WTC11 (cell line): Measurements from ENCODE around the gene ZIC4. TPM values are rescaled to one million over a fixed set of nuclear protein-coding genes. Genes with fewer than 3 reads are reported as not detected.

Experiments
- ATAC-seq: fragments of 200-7000 bp; cut with Tn5 transposase; 2 replicates; pipeline ENCODE4 v1.10.0; 2021; ENCODE audit warnings: mild to moderate bottlenecking, moderate library complexity
- CTCF ChIA-PET: fragments of 300-600 bp; sonication (Branson Sonifier 250); formaldehyde crosslinking; loops from one replicate; lab custom pipeline; 2021; ENCODE audit warnings: antibody characterized with exemption; lab: Charles Lee
- POLR2A ChIA-PET: fragments of 350-600 bp; sonication (Branson Sonifier 250); formaldehyde crosslinking; loops from one replicate; lab custom pipeline; 2021; ENCODE audit warnings: antibody characterized with exemption; lab: Charles Lee
- DNase-seq: peaks from one replicate; pipeline ENCODE4 v3.0.0; 2021; ENCODE audit warnings: low spot score
- H3K27ac Mint-ChIP-seq: 2 replicates; pipeline ENCODE4 v1.8.0; 2021; ENCODE audit warnings: mixed read lengths
- H3K27me3 Mint-ChIP-seq: 2 replicates; pipeline ENCODE4 v1.8.0; 2021; ENCODE audit warnings: low read depth, mild to moderate bottlenecking, moderate library complexity, mixed read lengths
- H3K36me3 Mint-ChIP-seq: 2 replicates; pipeline ENCODE4 v1.8.0; 2021; ENCODE audit warnings: mixed read lengths
- H3K4me1 Mint-ChIP-seq: 2 replicates; pipeline ENCODE4 v1.8.0; 2022; ENCODE audit warnings: mixed read lengths
- H3K4me3 Mint-ChIP-seq: 2 replicates; pipeline ENCODE4 v1.8.0; 2021; ENCODE audit warnings: mild to moderate bottlenecking, moderate library complexity, mixed read lengths
- H3K9me3 Mint-ChIP-seq: 2 replicates; pipeline ENCODE4 v1.8.0; 2021; ENCODE audit warnings: mixed read lengths
- CBFB ChIP-seq: sonication (generic); formaldehyde crosslinking; IDR thresholded peaks from 2 replicates; pipeline ENCODE4 v1.8.1; 2022; ENCODE audit warnings: mild to moderate bottlenecking, low read depth, missing genetic modification reagents
- FOXP4 ChIP-seq: sonication (generic); formaldehyde crosslinking; IDR thresholded peaks from 2 replicates; pipeline ENCODE4 v1.8.0; 2022; ENCODE audit warnings: mild to moderate bottlenecking, missing genetic modification reagents
- GABPB1 ChIP-seq: sonication (generic); formaldehyde crosslinking; IDR thresholded peaks from 2 replicates; pipeline ENCODE4 v1.8.1; 2023; ENCODE audit warnings: mild to moderate bottlenecking, missing genetic modification reagents
- HMGA2 ChIP-seq: fragments of 250-450 bp; sonication (Bioruptor Pico); IDR thresholded peaks from 2 replicates; pipeline ENCODE4 v1.4.0; 2021; ENCODE audit warnings: mild to moderate bottlenecking, moderate library complexity
- KAT7 ChIP-seq: sonication (generic); formaldehyde crosslinking; IDR thresholded peaks from 2 replicates; pipeline ENCODE4 v1.8.1; 2023; ENCODE audit warnings: missing genetic modification reagents, mild to moderate bottlenecking, borderline replicate concordance
- MAX ChIP-seq: sonication (generic); formaldehyde crosslinking; IDR thresholded peaks from 2 replicates; pipeline ENCODE4 v1.8.0; 2022; ENCODE audit warnings: mild to moderate bottlenecking, missing genetic modification reagents
- NR1H2 ChIP-seq: sonication (generic); formaldehyde crosslinking; IDR thresholded peaks from 2 replicates; pipeline ENCODE4 v1.9.0; 2021; ENCODE audit warnings: mild to moderate bottlenecking, moderate library complexity, missing genetic modification reagents
- PRDM15 ChIP-seq: sonication (generic); formaldehyde crosslinking; IDR thresholded peaks from 2 replicates; pipeline ENCODE4 v1.8.0; 2022; ENCODE audit warnings: missing genetic modification reagents
- PREB ChIP-seq: sonication (generic); formaldehyde crosslinking; IDR thresholded peaks from 2 replicates; pipeline ENCODE4 v1.8.1; 2022; ENCODE audit warnings: mild to moderate bottlenecking, missing genetic modification reagents, moderate library complexity, borderline replicate concordance
- ZNF232 ChIP-seq: sonication (generic); formaldehyde crosslinking; IDR thresholded peaks from 2 replicates; pipeline ENCODE4 v1.8.0; 2022; ENCODE audit warnings: mild to moderate bottlenecking, missing genetic modification reagents
- ZSCAN18 ChIP-seq: fragments of 250-450 bp; sonication (Bioruptor Pico); IDR thresholded peaks from 2 replicates; pipeline ENCODE4 v2.1.2; 2022; ENCODE audit warnings: mild to moderate bottlenecking, moderate library complexity
- total RNA-seq: library from RNA; stranded (reverse); gene quantifications from 3 replicates; pipeline ENCODE4 v1.2.3, GENCODE V29; 2021
- TF ChIP-seq, protein P1 (sequence below): sonication (generic); formaldehyde crosslinking; IDR thresholded peaks from 2 replicates; pipeline ENCODE4 v1.8.1; 2023; ENCODE audit warnings: mild to moderate bottlenecking, missing genetic modification reagents
- TF ChIP-seq, protein P2 (sequence below): sonication (generic); formaldehyde crosslinking; IDR thresholded peaks from 2 replicates; pipeline ENCODE4 v1.8.0; 2023; ENCODE audit warnings: mild to moderate bottlenecking, missing genetic modification reagents

ZIC4 gene
- total RNA-seq, 1 experiment from 2014 or later = 3.5 TPM

DNA sequence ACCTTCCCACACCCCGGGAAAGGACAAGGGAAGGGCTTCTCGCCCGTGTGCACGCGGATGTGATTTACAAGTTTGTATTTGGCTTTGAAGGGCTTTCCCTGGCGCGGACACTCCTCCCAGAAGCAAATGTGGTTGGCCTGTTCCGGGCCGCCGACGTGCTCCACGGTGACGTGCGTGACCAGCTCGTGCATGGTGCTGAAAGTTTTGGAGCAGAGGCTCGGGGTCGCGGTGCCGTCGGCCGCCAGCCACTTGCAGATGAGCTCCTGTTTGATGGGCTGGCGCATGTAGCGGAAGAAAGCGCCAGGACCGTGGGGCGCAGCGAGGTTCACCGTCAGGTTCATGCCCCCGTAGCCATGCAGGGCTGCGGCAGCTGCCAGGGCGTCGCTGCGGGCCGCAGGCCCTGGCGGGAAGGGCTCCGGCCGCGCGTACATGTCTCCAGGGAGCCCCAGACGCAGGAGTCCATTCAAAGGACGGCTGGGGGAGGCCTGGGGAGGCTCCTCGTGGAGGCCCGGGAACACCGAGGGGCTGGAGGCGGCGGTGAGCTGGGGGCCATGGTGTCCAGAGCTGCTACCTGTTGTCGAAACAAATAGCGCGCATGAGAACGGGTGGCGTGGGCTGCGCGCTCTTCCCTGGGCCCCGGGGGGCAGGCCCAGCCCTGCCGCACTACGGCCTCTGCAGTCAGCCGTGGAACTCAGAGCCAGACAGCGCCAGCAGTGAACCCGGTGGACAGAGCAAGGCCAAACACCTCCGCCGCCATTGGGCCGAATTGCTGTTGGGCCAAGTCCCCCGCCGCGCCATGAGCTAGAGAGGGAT is 10.2 kb downstream of the ZIC4 start:
- CTCF ChIA-PET = interaction anchor here (0.8 to 4.9 kb wide), 7 partner anchors 9 to 221 kb away, joined by 3 to 33 read pairs (median 16); no protein-coding TSS in a partner anchor
- Mint-ChIP-seq H3K27me3 (peaks cover 98% of the 10 kb centered on the region), H3K9me3 (no peaks in the 10 kb centered on the region), H3K36me3 (no peaks in the 10 kb centered on the region), H3K4me1 (peaks cover 73% of the 10 kb centered on the region), H3K4me3 (peak overlapping the region; percentile 78), H3K27ac (0 out of 2 replicates have a peak overlapping the region, but pooled peaks have one; percentile 65)
- ATAC-seq (no peak), DNase-seq (no peak)
- POLR2A ChIA-PET = interaction anchor here (0.7 to 2.4 kb wide), 5 partner anchors 9 to 26 kb away, joined by 3 to 14 read pairs (median 6); no protein-coding TSS in a partner anchor
- no peak for TF ChIP-seq ZSCAN18 (CRISPR knock-in tag)
- TF ChIP-seq MAX (CRISPR knock-in tag) = peak; percentile 22; the same call in 1 of the 2 replicates
- no peak for TF ChIP-seq GABPB1 (CRISPR knock-in tag)
- TF ChIP-seq CBFB (CRISPR knock-in tag) = 0 out of 2 replicates have a peak, but pooled peaks have one; percentile 24
- 0 out of 2 replicates have a peak, but pooled peaks have one; percentile 9 for TF ChIP-seq FOXP4

- no peak for ATAC-seq
- Mint-ChIP-seq H3K27me3 (peaks cover 98% of the 10 kb centered on the region), H3K4me3 (peak overlapping the region; percentile 78), H3K27ac (peak overlapping the region; percentile 78), H3K4me1 (peaks cover 72% of the 10 kb centered on the region), H3K9me3 (no peaks in the 10 kb centered on the region), H3K36me3 (no peaks in the 10 kb centered on the region)
- DNase-seq = no peak
- ChIA-PET CTCF (interaction anchor here (0.6 to 4.5 kb wide), 4 partner anchors 11 to 17 kb away, joined by 4 to 47 read pairs (median 23); partner anchors contain the start of gene ZIC4), POLR2A (interaction anchor here (0.7 to 2.0 kb wide), 4 partner anchors 10 to 18 kb away, joined by 3 to 23 read pairs (median 7); partner anchors contain the start of gene ZIC1)
- TF ChIP-seq PREB (no peak), GABPB1 (CRISPR knock-in tag) (no peak), ZNF232 (CRISPR knock-in tag) (no peak), KAT7 (CRISPR knock-in tag) (no peak)
- TF ChIP-seq, protein P1, sequence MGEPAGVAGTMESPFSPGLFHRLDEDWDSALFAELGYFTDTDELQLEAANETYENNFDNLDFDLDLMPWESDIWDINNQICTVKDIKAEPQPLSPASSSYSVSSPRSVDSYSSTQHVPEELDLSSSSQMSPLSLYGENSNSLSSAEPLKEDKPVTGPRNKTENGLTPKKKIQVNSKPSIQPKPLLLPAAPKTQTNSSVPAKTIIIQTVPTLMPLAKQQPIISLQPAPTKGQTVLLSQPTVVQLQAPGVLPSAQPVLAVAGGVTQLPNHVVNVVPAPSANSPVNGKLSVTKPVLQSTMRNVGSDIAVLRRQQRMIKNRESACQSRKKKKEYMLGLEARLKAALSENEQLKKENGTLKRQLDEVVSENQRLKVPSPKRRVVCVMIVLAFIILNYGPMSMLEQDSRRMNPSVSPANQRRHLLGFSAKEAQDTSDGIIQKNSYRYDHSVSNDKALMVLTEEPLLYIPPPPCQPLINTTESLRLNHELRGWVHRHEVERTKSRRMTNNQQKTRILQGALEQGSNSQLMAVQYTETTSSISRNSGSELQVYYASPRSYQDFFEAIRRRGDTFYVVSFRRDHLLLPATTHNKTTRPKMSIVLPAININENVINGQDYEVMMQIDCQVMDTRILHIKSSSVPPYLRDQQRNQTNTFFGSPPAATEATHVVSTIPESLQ = no peak
These were observed 11.5 kb downstream of the ZIC4 start for GRCh38 chr3:147394884-147395225.

DNA sequence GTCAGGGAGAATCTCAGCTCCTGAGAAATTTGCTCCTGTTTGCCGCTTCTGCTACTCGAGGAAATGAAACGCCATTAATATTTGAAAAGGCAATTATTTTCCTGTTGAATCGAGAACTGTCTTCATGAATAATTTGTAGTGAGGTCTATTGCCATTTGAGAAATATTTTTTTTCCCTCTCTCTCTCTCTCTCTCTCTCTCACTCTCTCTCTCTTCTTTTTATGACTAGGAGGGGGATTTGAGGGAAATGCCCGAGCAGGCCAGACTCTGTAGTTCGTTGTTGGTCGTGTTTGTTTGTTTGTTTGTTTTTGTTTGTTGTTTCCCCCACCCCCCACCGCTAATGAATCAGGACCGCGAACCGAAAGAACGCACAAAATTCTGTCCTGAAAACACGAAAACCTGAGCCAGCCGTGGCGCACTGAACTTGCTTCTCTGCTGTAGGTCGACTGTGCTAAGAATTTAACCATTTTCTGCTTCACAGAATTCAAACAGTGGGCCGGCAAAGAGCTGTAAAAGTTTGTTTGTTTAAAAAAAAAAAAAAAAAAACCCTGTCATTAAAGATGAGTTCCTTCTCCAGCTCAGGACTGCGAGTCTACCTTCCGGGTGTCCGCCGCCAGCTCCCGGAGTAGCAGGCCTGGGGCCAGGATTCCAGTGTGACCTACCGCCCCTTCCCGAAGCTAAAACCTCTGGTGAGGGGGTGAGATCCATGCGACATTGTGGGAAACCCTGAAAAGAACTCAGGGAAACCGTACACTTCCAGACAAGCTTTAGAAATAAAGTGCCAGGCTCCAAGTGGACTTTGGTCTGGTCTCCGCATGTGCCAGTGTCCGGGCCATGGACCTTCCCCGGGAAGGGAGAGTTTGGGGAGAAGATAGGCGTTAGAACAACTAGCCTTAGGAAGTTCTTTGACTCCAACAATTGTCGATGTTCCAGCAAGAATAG is 12.1 kb downstream of the ZIC4 start:
- H3K27ac Mint-ChIP-seq = peak overlapping the region; percentile 83
- no peaks in the 10 kb centered on the region for H3K9me3 Mint-ChIP-seq
- POLR2A ChIA-PET = interaction anchor here (0.7 to 3.6 kb wide), 9 partner anchors 11 to 38 kb away, joined by 3 to 23 read pairs (median 6); partner anchors contain the start of gene ZIC1
- DNase-seq (no peak), ATAC-seq (no peak)
- CTCF ChIA-PET = interaction anchor here (0.6 to 4.5 kb wide), 8 partner anchors 10 to 37 kb away, joined by 4 to 47 read pairs (median 18); partner anchors contain the start of gene ZIC4
- no peaks in the 10 kb centered on the region for H3K36me3 Mint-ChIP-seq
- H3K4me1 Mint-ChIP-seq = peaks cover 72% of the 10 kb centered on the region
- peaks cover 98% of the 10 kb centered on the region for H3K27me3 Mint-ChIP-seq
- H3K4me3 Mint-ChIP-seq = peak overlapping the region; percentile 78
- TF ChIP-seq PRDM15 (CRISPR knock-in tag) = no peak; the same call in 1 of the 2 replicates
- TF ChIP-seq NR1H2 (CRISPR knock-in tag) = no peak
- TF ChIP-seq HMGA2 (CRISPR knock-in tag) = no peak
- TF ChIP-seq, protein P2, sequence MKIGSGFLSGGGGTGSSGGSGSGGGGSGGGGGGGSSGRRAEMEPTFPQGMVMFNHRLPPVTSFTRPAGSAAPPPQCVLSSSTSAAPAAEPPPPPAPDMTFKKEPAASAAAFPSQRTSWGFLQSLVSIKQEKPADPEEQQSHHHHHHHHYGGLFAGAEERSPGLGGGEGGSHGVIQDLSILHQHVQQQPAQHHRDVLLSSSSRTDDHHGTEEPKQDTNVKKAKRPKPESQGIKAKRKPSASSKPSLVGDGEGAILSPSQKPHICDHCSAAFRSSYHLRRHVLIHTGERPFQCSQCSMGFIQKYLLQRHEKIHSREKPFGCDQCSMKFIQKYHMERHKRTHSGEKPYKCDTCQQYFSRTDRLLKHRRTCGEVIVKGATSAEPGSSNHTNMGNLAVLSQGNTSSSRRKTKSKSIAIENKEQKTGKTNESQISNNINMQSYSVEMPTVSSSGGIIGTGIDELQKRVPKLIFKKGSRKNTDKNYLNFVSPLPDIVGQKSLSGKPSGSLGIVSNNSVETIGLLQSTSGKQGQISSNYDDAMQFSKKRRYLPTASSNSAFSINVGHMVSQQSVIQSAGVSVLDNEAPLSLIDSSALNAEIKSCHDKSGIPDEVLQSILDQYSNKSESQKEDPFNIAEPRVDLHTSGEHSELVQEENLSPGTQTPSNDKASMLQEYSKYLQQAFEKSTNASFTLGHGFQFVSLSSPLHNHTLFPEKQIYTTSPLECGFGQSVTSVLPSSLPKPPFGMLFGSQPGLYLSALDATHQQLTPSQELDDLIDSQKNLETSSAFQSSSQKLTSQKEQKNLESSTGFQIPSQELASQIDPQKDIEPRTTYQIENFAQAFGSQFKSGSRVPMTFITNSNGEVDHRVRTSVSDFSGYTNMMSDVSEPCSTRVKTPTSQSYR = no peak
